Activated T-cell treated with anti-CD3 and anti-CD28 coated beads, Interleukin-2, amount 50 U/mL, for 48 hours (primary cell): ENCODE results near the gene PODN.
A peak's percentile ranks its signal among the peaks of the same experiment; 100 is the strongest.

Experiments
- DNase-seq, 2 experiments: peaks; one replicate each; pipeline ENCODE4 v3.0.0-alpha.2; 2020

PODN gene

GRCh38 chr1:53051676-53052075, 10.3 kb upstream of the PODN start:
- DNase-seq = no peak

GRCh38 chr1:53057127-53057526, 4.9 kb upstream of the PODN start:
- DNase-seq = no peak

- DNase-seq = no peak
Observed at GRCh38 chr1:53060579-53060978, 1.4 kb upstream of the PODN start.

GRCh38 chr1:53061123-53061858, 722 bp upstream of the PODN start:
- DNase-seq = no peak

- DNase-seq = no peak
Observed at GRCh38 chr1:53062708-53063591, 937 bp downstream of the PODN start.

GRCh38 chr1:53063744-53064515, 1.9 kb downstream of the PODN start:
- DNase-seq = no peak

GRCh38 chr1:53065391-53065790, 3.4 kb downstream of the PODN start:
- DNase-seq = peak in 1 of 2 experiments; percentile 7

GRCh38 chr1:53066488-53066887, 4.5 kb downstream of the PODN start:
- no peak for DNase-seq

- DNase-seq = peak; percentile 4 to 7
Observed at GRCh38 chr1:53066891-53067738, 5.1 kb downstream of the PODN start.

GRCh38 chr1:53067886-53068285, 5.9 kb downstream of the PODN start:
- DNase-seq = peak in 1 of 2 experiments; percentile 8

- DNase-seq = peak in 1 of 2 experiments; percentile 10
Observed at GRCh38 chr1:53068314-53069099, 6.5 kb downstream of the PODN start.

GRCh38 chr1:53069265-53069662, 7.3 kb downstream of the PODN start:
- peak; percentile 6 to 9 for DNase-seq

GRCh38 chr1:53069663-53070327, 7.8 kb downstream of the PODN start:
- DNase-seq = peak; percentile 5 to 11

- DNase-seq = peak in 1 of 2 experiments; percentile 7
Observed at GRCh38 chr1:53070621-53071020, 8.6 kb downstream of the PODN start.

GRCh38 chr1:53071167-53071865, 9.3 kb downstream of the PODN start:
- no peak for DNase-seq

GRCh38 chr1:53071915-53072314, 9.9 kb downstream of the PODN start:
- no peak for DNase-seq

GRCh38 chr1:53073287-53073686, 11.3 kb downstream of the PODN start:
- DNase-seq = no peak

GRCh38 chr1:53073868-53074311, 11.9 kb downstream of the PODN start:
- DNase-seq = no peak

GRCh38 chr1:53074313-53075154, 12.5 kb downstream of the PODN start:
- no peak for DNase-seq
